ENCODE results near the gene UMPS. TPM values are rescaled to one million over a fixed set of nuclear protein-coding genes. Genes with fewer than 3 reads are reported as not detected.
"Not testable (repeated sequence)": the region's sequence is repeated elsewhere in the genome, so short reads cannot be mapped to it uniquely, and the experiment has no call there.

Gene UMPS
- total RNA-seq, 1 experiment from 2014 or later = 56.7 TPM

GRCh38 chr3:124757926-124758325 lies 27.7 kb downstream of the UMPS start:
- H3K36me3 ChIP-seq, DNase-seq, H3K9me3 ChIP-seq, H3K27me3 ChIP-seq, H3K4me3 ChIP-seq: not testable (repeated sequence)

- H3K36me3 ChIP-seq = no peaks in the 10 kb centered on the region; the same call in 1 of the 2 replicates
- no peak for DNase-seq
- H3K27me3 ChIP-seq = no peaks in the 10 kb centered on the region
- H3K4me3 ChIP-seq = no peak overlapping the region
- H3K9me3 ChIP-seq = no peaks in the 10 kb centered on the region
Measured at GRCh38 chr3:124758851-124759635, 28.8 kb downstream of the UMPS start.

- Histone ChIP-seq H3K9me3 (no peaks in the 10 kb centered on the region), H3K27me3 (no peaks in the 10 kb centered on the region), H3K4me3 (no peak overlapping the region), H3K36me3 (no peaks in the 10 kb centered on the region; the same call in 1 of the 2 replicates)
- no peak for DNase-seq
Measured at GRCh38 chr3:124759666-124760401, 29.6 kb downstream of the UMPS start.

GRCh38 chr3:124760601-124761000 lies 30.3 kb downstream of the UMPS start:
- Histone ChIP-seq H3K36me3 (peaks cover 2% of the 10 kb centered on the region), H3K4me3 (no peak overlapping the region), H3K27me3 (no peaks in the 10 kb centered on the region), H3K9me3 (no peaks in the 10 kb centered on the region)
- DNase-seq = no peak

GRCh38 chr3:124761250-124761796 lies 31.1 kb downstream of the UMPS start:
- H3K27me3 ChIP-seq = no peaks in the 10 kb centered on the region
- no peaks in the 10 kb centered on the region for H3K9me3 ChIP-seq
- no peak overlapping the region for H3K4me3 ChIP-seq
- H3K36me3 ChIP-seq = peaks cover 4% of the 10 kb centered on the region
- peak; percentile 64 for DNase-seq

- Histone ChIP-seq H3K36me3 (peaks cover 4% of the 10 kb centered on the region), H3K4me3 (no peak overlapping the region), H3K9me3 (no peaks in the 10 kb centered on the region), H3K27me3 (no peaks in the 10 kb centered on the region)
- DNase-seq = no peak
Measured at GRCh38 chr3:124761935-124762660, 31.8 kb downstream of the UMPS start.

GRCh38 chr3:124762661-124763011 lies 32.4 kb downstream of the UMPS start:
- DNase-seq = no peak
- Histone ChIP-seq H3K4me3 (no peak overlapping the region), H3K27me3 (no peaks in the 10 kb centered on the region), H3K9me3 (no peaks in the 10 kb centered on the region), H3K36me3 (peaks cover 4% of the 10 kb centered on the region)

GRCh38 chr3:124763206-124763605 lies 33.0 kb downstream of the UMPS start:
- DNase-seq = no peak
- no peak overlapping the region for H3K4me3 ChIP-seq
- no peaks in the 10 kb centered on the region for H3K27me3 ChIP-seq
- no peaks in the 10 kb centered on the region for H3K9me3 ChIP-seq
- H3K36me3 ChIP-seq = peaks cover 4% of the 10 kb centered on the region

- Histone ChIP-seq H3K27me3 (no peaks in the 10 kb centered on the region), H3K4me3 (no peak overlapping the region), H3K9me3 (no peaks in the 10 kb centered on the region), H3K36me3 (peaks cover 4% of the 10 kb centered on the region)
- DNase-seq = no peak
Measured at GRCh38 chr3:124763644-124764358, 33.5 kb downstream of the UMPS start.

- H3K27me3 ChIP-seq = no peaks in the 10 kb centered on the region
- peaks cover 7% of the 10 kb centered on the region for H3K36me3 ChIP-seq
- no peak for DNase-seq
- no peaks in the 10 kb centered on the region for H3K9me3 ChIP-seq
- H3K4me3 ChIP-seq = no peak overlapping the region
Measured at GRCh38 chr3:124764746-124765145, 34.5 kb downstream of the UMPS start.

- Histone ChIP-seq H3K36me3 (peaks cover 7% of the 10 kb centered on the region), H3K27me3 (no peaks in the 10 kb centered on the region), H3K9me3 (no peaks in the 10 kb centered on the region), H3K4me3 (no peak overlapping the region)
- no peak for DNase-seq
Measured at GRCh38 chr3:124765197-124765840, 35.1 kb downstream of the UMPS start.

GRCh38 chr3:124766113-124767095 lies 36.2 kb downstream of the UMPS start:
- Histone ChIP-seq H3K9me3 (no peaks in the 10 kb centered on the region), H3K27me3 (no peaks in the 10 kb centered on the region), H3K4me3 (no peak overlapping the region), H3K36me3 (peaks cover 7% of the 10 kb centered on the region)
- no peak for DNase-seq

GRCh38 chr3:124767264-124767663 lies 37.0 kb downstream of the UMPS start:
- H3K9me3 ChIP-seq = no peaks in the 10 kb centered on the region
- no peak overlapping the region for H3K4me3 ChIP-seq
- H3K27me3 ChIP-seq = no peaks in the 10 kb centered on the region
- peaks cover 7% of the 10 kb centered on the region for H3K36me3 ChIP-seq
- no peak for DNase-seq

- Histone ChIP-seq H3K4me3 (no peak overlapping the region), H3K36me3 (peaks cover 7% of the 10 kb centered on the region), H3K9me3 (no peaks in the 10 kb centered on the region), H3K27me3 (no peaks in the 10 kb centered on the region)
- DNase-seq = no peak
Measured at GRCh38 chr3:124767691-124768090, 37.4 kb downstream of the UMPS start.

- no peaks in the 10 kb centered on the region for H3K9me3 ChIP-seq
- DNase-seq = peak; percentile 57
- H3K36me3 ChIP-seq = peaks cover 7% of the 10 kb centered on the region
- no peaks in the 10 kb centered on the region for H3K27me3 ChIP-seq
- no peak overlapping the region for H3K4me3 ChIP-seq
Measured at GRCh38 chr3:124768812-124769211, 38.6 kb downstream of the UMPS start.
